Nephron progenitor cell (in vitro differentiated cells): ENCODE results near the gene MAP3K5.

Source experiments
- DNase-seq: peaks from one replicate; pipeline ENCODE4 v3.0.0; 2021
- H3K27ac Mint-ChIP-seq: 2 replicates; pipeline ENCODE4 v1.8.0; 2021; ENCODE audit warnings: mild to moderate bottlenecking, moderate library complexity, mixed read lengths
- H3K27me3 Mint-ChIP-seq: 2 replicates; pipeline ENCODE4 v1.8.0; 2021; ENCODE audit warnings: mild to moderate bottlenecking, low read depth, mixed read lengths; ENCODE audit not compliant: poor library complexity
- H3K36me3 Mint-ChIP-seq: 2 replicates; pipeline ENCODE4 v1.8.0; 2021; ENCODE audit warnings: low read depth, mixed read lengths
- H3K4me1 Mint-ChIP-seq: 2 replicates; pipeline ENCODE4 v1.8.0; 2021; ENCODE audit warnings: mixed read lengths
- H3K4me3 Mint-ChIP-seq: 2 replicates; pipeline ENCODE4 v1.8.0; 2021; ENCODE audit warnings: mild to moderate bottlenecking, moderate library complexity, mixed read lengths
- H3K9me3 Mint-ChIP-seq: 2 replicates; pipeline ENCODE4 v1.8.0; 2021; ENCODE audit warnings: mild to moderate bottlenecking, moderate library complexity, mixed read lengths
- TF ChIP-seq, protein P1 (sequence below): fragments of 200-600 bp; sonication (generic); IDR thresholded peaks from 2 replicates; pipeline ENCODE4 v1.5.0; 2021; ENCODE audit warnings: antibody characterized with exemption

The MAP3K5 gene

DNA sequence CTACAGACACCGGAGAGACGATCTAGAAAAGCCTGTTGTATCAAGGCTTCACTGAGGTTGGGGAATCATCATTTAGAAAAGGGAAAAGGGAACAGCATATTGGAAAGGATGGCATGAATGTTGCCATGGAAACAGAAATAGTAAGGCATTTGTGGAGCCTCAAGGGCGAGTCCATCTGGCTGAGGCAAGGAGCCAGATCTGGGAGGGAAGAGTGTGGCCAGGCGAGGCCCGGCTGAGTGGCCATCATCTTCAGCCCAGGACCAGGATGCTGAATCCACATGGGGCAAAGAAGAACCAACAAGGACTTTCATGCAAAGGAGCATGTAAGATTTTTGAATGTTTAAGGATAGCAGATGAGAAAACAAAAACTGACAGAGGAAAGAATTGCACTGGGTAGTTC lies 85.8 kb downstream of the MAP3K5 start:
- Mint-ChIP-seq H3K27me3 (peaks cover 13% of the 10 kb centered on the region), H3K4me1 (peaks cover under 1% of the 10 kb centered on the region), H3K9me3 (no peaks in the 10 kb centered on the region), H3K4me3 (no peak overlapping the region), H3K27ac (no peak overlapping the region), H3K36me3 (no peaks in the 10 kb centered on the region)
- no peak for DNase-seq
- TF ChIP-seq, protein P1, sequence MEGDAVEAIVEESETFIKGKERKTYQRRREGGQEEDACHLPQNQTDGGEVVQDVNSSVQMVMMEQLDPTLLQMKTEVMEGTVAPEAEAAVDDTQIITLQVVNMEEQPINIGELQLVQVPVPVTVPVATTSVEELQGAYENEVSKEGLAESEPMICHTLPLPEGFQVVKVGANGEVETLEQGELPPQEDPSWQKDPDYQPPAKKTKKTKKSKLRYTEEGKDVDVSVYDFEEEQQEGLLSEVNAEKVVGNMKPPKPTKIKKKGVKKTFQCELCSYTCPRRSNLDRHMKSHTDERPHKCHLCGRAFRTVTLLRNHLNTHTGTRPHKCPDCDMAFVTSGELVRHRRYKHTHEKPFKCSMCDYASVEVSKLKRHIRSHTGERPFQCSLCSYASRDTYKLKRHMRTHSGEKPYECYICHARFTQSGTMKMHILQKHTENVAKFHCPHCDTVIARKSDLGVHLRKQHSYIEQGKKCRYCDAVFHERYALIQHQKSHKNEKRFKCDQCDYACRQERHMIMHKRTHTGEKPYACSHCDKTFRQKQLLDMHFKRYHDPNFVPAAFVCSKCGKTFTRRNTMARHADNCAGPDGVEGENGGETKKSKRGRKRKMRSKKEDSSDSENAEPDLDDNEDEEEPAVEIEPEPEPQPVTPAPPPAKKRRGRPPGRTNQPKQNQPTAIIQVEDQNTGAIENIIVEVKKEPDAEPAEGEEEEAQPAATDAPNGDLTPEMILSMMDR: no peak

DNA sequence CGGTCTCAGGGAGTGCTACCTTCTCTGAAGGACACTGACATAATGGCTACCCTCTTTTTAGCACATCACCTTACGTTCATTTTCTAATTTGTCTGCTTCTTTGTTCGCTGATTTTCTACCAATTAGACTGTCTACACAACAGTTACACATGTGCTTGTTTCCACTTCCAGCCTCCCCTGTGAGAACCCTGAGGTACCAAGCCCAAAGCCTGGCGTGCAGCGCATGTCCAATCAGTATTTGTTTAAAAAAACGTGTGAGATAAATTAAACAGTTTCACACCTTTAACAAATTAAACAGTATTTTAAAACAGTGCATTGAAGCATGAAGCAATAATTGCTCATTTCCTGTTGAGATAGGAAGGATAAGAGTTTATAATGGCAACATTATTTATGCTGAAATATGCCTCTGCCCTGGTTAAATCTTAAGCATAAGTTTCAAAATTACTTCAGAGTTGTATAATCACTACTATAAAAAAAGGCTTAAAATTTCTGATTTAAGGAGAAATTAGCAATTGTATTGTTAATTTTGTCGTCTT lies 88.9 kb downstream of the MAP3K5 start:
- peaks cover 8% of the 10 kb centered on the region for H3K27me3 Mint-ChIP-seq
- H3K27ac Mint-ChIP-seq: no peak overlapping the region
- no peaks in the 10 kb centered on the region for H3K9me3 Mint-ChIP-seq
- H3K4me3 Mint-ChIP-seq: no peak overlapping the region
- peaks cover 5% of the 10 kb centered on the region for H3K4me1 Mint-ChIP-seq
- TF ChIP-seq, protein P1: no peak
- H3K36me3 Mint-ChIP-seq: no peaks in the 10 kb centered on the region
- no peak for DNase-seq

- TF ChIP-seq, protein P1: no peak
- Mint-ChIP-seq H3K4me1 (peaks cover 8% of the 10 kb centered on the region), H3K27me3 (peaks cover 13% of the 10 kb centered on the region), H3K4me3 (no peak overlapping the region), H3K36me3 (no peaks in the 10 kb centered on the region), H3K27ac (no peak overlapping the region), H3K9me3 (no peaks in the 10 kb centered on the region)
- no peak for DNase-seq
Measured at GRCh38 chr6:136701045-136701444, 91.2 kb downstream of the MAP3K5 start.

DNA sequence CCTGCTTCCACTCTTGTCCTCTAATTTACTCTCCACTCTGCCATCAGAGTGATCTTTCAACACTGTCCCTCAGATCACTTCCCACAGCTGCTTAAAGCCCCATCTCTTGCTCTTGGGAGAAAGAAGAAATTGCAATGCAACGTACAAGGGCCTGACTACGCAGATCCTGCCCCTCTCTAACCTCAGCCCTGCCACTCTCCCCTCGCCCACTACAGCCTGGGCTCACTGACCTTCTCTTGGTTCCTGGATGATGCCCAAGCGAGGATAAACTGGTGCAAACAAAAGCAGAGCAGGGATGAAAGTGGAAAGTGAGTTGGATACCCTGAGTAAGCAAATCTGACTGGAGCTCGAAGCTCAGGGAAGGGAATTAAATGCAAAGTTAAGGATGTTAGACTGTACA lies 92.9 kb downstream of the MAP3K5 start:
- peaks cover 10% of the 10 kb centered on the region for H3K4me1 Mint-ChIP-seq
- DNase-seq: no peak
- no peak overlapping the region for H3K27ac Mint-ChIP-seq
- H3K27me3 Mint-ChIP-seq: peaks cover 13% of the 10 kb centered on the region
- TF ChIP-seq, protein P1: no peak
- H3K36me3 Mint-ChIP-seq: no peaks in the 10 kb centered on the region
- no peaks in the 10 kb centered on the region for H3K9me3 Mint-ChIP-seq
- no peak overlapping the region for H3K4me3 Mint-ChIP-seq

DNA sequence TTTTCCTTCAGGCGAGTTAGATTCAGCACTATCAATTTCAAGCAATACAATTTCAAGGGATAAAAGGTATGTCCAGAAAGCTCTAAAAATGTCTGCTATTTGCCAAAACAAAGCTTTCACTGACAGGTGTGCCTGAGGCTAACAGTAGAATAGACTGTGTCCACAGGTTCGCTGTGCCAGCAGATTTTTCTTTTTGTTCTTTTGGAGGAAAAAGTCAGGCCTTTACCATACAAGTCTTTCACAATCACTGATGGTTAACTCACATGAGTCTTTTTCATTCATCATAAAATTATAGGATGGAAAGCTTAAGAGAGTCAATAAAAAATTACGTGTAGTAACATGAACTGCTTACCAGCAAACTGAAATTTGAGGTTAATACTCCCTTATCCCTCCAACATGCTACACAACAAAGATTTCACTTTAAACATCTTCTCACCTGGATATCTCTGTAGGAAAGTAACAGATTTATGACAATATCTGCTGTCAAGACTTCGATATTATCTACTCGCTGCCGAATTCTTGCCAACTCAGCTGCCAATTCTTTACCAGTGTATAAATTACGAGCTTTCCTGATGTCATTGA lies 95.4 kb downstream of the MAP3K5 start:
- Mint-ChIP-seq H3K27me3 (peaks cover 13% of the 10 kb centered on the region), H3K36me3 (no peaks in the 10 kb centered on the region), H3K4me1 (peaks cover 10% of the 10 kb centered on the region), H3K27ac (no peak overlapping the region), H3K9me3 (no peaks in the 10 kb centered on the region), H3K4me3 (no peak overlapping the region)
- no peak for DNase-seq
- TF ChIP-seq, protein P1: no peak

- H3K4me3 Mint-ChIP-seq: no peak overlapping the region
- DNase-seq: no peak
- no peaks in the 10 kb centered on the region for H3K9me3 Mint-ChIP-seq
- no peak overlapping the region for H3K27ac Mint-ChIP-seq
- TF ChIP-seq, protein P1: no peak
- no peaks in the 10 kb centered on the region for H3K36me3 Mint-ChIP-seq
- peaks cover 13% of the 10 kb centered on the region for H3K27me3 Mint-ChIP-seq
- H3K4me1 Mint-ChIP-seq: peaks cover 8% of the 10 kb centered on the region
Measured at GRCh38 chr6:136696238-136696637, 96.0 kb downstream of the MAP3K5 start.
